T-helper 2 cell treated with Interferon-gamma antibody and Interleukin-4, amounts not matched to agents 5 μg/mL and 100 μg/mL, for 36 hours (primary cell): ENCODE measurements around the gene BST2.
"Not testable (repeated sequence)": the region's sequence is repeated elsewhere in the genome, so short reads cannot be mapped to it uniquely, and the experiment has no call there.

Experiments
- DNase-seq: peaks from one replicate; pipeline ENCODE4 v3.0.0; 2021; ENCODE audit warnings: low spot score
- H3K27ac Mint-ChIP-seq: one replicate; pipeline ENCODE4 v1.8.0; 2021; ENCODE audit warnings: mild to moderate bottlenecking, mixed read lengths
- H3K27me3 Mint-ChIP-seq: one replicate; pipeline ENCODE4 v1.8.0; 2021; ENCODE audit warnings: low read depth, mixed read lengths
- H3K36me3 Mint-ChIP-seq: one replicate; pipeline ENCODE4 v1.8.0; 2021; ENCODE audit warnings: low read depth, mixed read lengths
- H3K4me1 Mint-ChIP-seq: one replicate; pipeline ENCODE4 v1.8.0; 2021; ENCODE audit warnings: low read depth, mixed read lengths
- H3K4me3 Mint-ChIP-seq: one replicate; pipeline ENCODE4 v1.8.0; 2022; ENCODE audit warnings: mild to moderate bottlenecking, moderate library complexity, mixed read lengths
- H3K9me3 Mint-ChIP-seq: one replicate; pipeline ENCODE4 v1.8.0; 2021; ENCODE audit warnings: mixed read lengths

BST2 gene

GRCh38 chr19:17389957-17390664, 15.3 kb downstream of the BST2 start:
- H3K27ac Mint-ChIP-seq: no peak overlapping the region

GRCh38 chr19:17389288-17389687, 16.1 kb downstream of the BST2 start:
- H3K4me3 Mint-ChIP-seq: no peak overlapping the region
- peaks cover 18% of the 10 kb centered on the region for H3K27me3 Mint-ChIP-seq
- H3K4me1 Mint-ChIP-seq: peaks cover 9% of the 10 kb centered on the region
- H3K27ac Mint-ChIP-seq: no peak overlapping the region
- H3K9me3 Mint-ChIP-seq: peaks cover 4% of the 10 kb centered on the region
- DNase-seq: no peak
- no peaks in the 10 kb centered on the region for H3K36me3 Mint-ChIP-seq

More at GRCh38 chr19:17389957-17390664, 15.3 kb downstream of the BST2 start:
- Mint-ChIP-seq H3K4me1 (peaks cover 13% of the 10 kb centered on the region), H3K36me3 (peaks cover 2% of the 10 kb centered on the region), H3K9me3 (peaks cover 4% of the 10 kb centered on the region), H3K4me3 (peak overlapping the region; percentile 93), H3K27me3 (peaks cover 18% of the 10 kb centered on the region)
- no peak for DNase-seq

DNA sequence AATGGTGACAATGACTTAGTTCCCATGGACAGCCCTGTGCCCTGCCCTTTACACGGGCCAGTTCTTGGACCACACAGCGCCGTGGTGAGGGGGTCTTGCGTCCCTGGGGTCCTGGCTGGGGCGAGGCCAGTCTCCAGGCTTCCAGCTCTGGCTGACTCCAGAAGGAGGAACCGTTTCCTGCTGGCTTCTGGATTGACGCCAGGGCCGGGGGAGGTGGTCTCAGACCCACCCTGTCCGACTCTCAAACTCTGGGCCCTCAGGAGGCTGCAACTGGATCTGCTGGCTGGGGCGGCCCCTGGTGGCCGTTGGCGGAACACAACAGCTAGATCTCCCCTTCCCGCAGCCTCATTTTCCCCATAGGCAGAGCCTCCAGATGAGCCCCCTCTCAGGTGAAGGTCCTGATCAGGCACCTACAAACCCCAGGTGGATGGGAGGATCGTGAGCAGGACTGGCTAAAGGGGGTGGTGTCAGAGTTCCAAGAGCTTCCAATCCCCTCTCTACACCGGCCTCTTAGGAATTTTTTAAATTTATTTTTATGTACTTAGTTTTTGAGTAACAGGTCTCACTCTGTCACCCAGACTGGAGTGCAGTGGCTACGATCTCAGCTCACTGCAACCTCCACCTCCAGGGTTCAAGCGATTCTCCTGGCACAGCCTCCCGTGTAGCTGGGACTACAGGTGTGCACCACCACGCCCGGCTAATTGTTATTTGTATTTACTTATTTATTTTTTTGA, 19.4 kb downstream of the BST2 start:
- peak; percentile 50 for DNase-seq
- H3K9me3 Mint-ChIP-seq: peaks cover 4% of the 10 kb centered on the region

GRCh38 chr19:17380426-17381138, 24.8 kb downstream of the BST2 start:
- H3K4me1 Mint-ChIP-seq: peaks cover 6% of the 10 kb centered on the region
- no peak for DNase-seq
- no peak overlapping the region for H3K27ac Mint-ChIP-seq
- H3K9me3 Mint-ChIP-seq: peaks cover 7% of the 10 kb centered on the region
- peaks cover 3% of the 10 kb centered on the region for H3K36me3 Mint-ChIP-seq
- no peak overlapping the region for H3K4me3 Mint-ChIP-seq
- H3K27me3 Mint-ChIP-seq: no peaks in the 10 kb centered on the region

More for the DNA sequence above, 19.4 kb downstream of the BST2 start:
- H3K36me3 Mint-ChIP-seq: no peaks in the 10 kb centered on the region
- H3K4me1 Mint-ChIP-seq: peaks cover 9% of the 10 kb centered on the region
- no peak overlapping the region for H3K4me3 Mint-ChIP-seq
- H3K27me3 Mint-ChIP-seq: peaks cover 18% of the 10 kb centered on the region
- H3K27ac Mint-ChIP-seq: no peak overlapping the region

DNA sequence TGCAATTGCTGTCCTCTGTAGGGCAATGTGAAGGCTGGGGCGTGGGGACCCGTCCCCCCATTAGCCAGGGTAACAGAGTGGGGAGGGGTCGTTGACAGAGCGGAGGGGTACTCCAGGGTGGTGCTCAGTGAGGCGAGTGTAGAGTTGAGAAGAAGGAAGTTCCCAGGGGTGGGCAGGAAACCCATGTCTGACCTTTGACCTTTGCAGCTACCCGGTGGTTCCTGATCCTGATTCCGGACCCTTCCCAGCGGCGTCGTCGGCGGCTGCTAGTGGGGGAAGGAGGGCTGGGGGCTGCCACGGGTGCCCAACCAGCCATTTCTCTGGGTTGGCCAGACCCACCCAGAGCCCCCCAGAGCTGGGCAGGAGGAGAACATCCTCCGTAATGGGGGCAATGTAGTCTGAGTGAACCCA, 26.2 kb downstream of the BST2 start:
- H3K9me3 Mint-ChIP-seq: peaks cover 7% of the 10 kb centered on the region
- DNase-seq: no peak
- H3K27me3 Mint-ChIP-seq: no peaks in the 10 kb centered on the region
- peaks cover 3% of the 10 kb centered on the region for H3K36me3 Mint-ChIP-seq
- peaks cover 6% of the 10 kb centered on the region for H3K4me1 Mint-ChIP-seq
- no peak overlapping the region for H3K27ac Mint-ChIP-seq
- no peak overlapping the region for H3K4me3 Mint-ChIP-seq

GRCh38 chr19:17378271-17378670, 27.2 kb downstream of the BST2 start:
- DNase-seq: no peak
- peaks cover 7% of the 10 kb centered on the region for H3K9me3 Mint-ChIP-seq
- peaks cover 6% of the 10 kb centered on the region for H3K4me1 Mint-ChIP-seq
- H3K4me3 Mint-ChIP-seq: no peak overlapping the region
- no peaks in the 10 kb centered on the region for H3K27me3 Mint-ChIP-seq
- H3K36me3 Mint-ChIP-seq: peaks cover 3% of the 10 kb centered on the region
- H3K27ac Mint-ChIP-seq: no peak overlapping the region

DNA sequence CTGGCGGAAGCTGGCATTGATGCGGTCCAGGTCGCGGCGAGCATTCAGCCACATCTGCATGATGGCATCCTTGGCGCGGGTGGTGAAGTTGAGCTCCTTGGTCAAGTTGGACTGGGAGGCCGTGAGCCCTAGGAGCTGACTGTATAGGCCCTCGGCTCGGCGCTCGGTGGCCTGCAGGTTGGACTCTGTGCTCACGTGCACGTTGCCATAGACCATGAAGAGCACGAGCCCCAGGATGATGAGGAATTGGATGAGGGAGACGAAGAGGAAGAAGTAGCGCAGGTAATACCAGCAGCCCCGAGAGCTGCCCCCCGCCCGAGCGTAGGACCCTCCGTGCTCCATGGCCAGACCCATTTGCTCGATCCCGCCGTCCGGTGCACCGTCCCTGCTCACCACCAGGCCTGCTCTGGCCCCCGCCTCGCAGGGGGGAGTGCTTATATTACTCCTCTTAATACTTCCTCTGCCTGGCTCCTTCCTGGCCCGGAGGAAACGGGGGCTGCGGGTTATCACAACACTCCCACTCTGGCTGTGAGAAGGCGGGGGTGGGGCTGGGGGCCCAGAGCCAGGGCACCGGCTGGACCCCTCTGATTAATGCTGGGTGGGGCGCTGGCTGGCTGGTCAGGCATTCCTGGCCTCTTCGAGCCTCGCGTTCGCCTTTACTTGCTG, 28.4 kb downstream of the BST2 start, which contains the start of gene PLVAP:
Gene PLVAP (minus strand): TSS at position 408 of the 666 bp plus-strand sequence. CDS start 54 bp downstream, at position 354.
- Mint-ChIP-seq H3K27ac (no peak within 1 kb of the TSS), H3K4me1 (peaks cover under 1% of the 10 kb centered on the region), H3K27me3 (no peaks in the 10 kb centered on the region), H3K36me3 (peaks cover 3% of the 10 kb centered on the region), H3K4me3 (no peak within 1 kb of the TSS), H3K9me3 (peaks cover 7% of the 10 kb centered on the region)
- no peak for DNase-seq

DNA sequence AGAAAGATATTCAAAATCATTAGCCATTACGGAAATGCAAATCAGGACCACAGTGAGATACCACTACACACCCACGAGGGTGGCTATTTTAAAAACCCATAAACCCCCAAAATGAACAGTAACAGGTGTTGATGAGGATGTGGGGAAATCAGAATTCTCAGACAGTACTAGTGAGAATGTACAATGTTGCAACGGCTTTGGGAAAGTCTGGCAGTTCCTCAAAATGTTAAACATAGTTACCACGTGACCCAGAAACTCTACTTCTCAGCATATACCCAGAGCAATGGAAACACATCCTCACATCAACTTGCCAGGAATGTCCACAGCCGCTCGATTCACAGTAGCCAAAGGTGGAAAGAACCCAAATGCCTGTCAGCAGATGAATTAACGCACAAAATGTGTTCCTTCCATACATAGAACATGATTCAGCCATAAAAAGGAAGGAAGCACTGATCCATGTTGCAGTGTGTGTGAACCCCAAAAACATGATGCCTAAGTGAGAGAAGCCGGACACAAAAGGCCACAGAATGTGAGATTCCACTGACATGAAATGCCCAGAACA, 35.3 kb downstream of the BST2 start:
- Mint-ChIP-seq H3K4me1 (no peaks in the 10 kb centered on the region), H3K27me3 (peaks cover 4% of the 10 kb centered on the region), H3K9me3 (no peaks in the 10 kb centered on the region), H3K36me3 (no peaks in the 10 kb centered on the region), H3K4me3 (no peak overlapping the region), H3K27ac (no peak overlapping the region)
- no peak for DNase-seq

DNA sequence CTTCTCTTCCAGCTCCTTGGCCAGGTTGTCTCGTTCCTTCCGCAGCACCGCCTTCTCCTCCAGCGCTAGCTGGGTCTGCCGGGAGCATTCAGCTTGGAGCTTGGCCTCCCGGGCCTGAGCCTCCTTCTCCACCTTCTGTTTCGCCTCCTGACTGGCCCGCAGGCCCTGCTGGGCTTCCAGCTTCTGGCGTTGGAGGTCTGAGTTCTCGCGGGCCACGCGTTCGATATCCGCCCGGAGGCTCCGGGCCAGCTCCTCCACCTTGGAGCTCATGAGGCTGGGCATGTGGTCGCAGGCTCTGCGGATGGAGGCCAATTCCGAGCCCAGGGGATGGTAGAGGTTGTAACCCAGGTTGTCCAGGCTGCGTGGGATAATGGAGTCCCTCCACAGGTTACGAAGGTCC, 40.1 kb downstream of the BST2 start:
- Mint-ChIP-seq H3K36me3 (no peaks in the 10 kb centered on the region), H3K27ac (no peak overlapping the region), H3K9me3 (no peaks in the 10 kb centered on the region), H3K27me3 (peaks cover 2% of the 10 kb centered on the region), H3K4me3 (no peak overlapping the region), H3K4me1 (no peaks in the 10 kb centered on the region)
- no peak for DNase-seq

- H3K27me3 Mint-ChIP-seq, H3K27ac Mint-ChIP-seq, H3K9me3 Mint-ChIP-seq, H3K4me3 Mint-ChIP-seq, DNase-seq, H3K4me1 Mint-ChIP-seq, H3K36me3 Mint-ChIP-seq: not testable (repeated sequence)
These were observed 41.4 kb downstream of the BST2 start for GRCh38 chr19:17363852-17364605.

DNA sequence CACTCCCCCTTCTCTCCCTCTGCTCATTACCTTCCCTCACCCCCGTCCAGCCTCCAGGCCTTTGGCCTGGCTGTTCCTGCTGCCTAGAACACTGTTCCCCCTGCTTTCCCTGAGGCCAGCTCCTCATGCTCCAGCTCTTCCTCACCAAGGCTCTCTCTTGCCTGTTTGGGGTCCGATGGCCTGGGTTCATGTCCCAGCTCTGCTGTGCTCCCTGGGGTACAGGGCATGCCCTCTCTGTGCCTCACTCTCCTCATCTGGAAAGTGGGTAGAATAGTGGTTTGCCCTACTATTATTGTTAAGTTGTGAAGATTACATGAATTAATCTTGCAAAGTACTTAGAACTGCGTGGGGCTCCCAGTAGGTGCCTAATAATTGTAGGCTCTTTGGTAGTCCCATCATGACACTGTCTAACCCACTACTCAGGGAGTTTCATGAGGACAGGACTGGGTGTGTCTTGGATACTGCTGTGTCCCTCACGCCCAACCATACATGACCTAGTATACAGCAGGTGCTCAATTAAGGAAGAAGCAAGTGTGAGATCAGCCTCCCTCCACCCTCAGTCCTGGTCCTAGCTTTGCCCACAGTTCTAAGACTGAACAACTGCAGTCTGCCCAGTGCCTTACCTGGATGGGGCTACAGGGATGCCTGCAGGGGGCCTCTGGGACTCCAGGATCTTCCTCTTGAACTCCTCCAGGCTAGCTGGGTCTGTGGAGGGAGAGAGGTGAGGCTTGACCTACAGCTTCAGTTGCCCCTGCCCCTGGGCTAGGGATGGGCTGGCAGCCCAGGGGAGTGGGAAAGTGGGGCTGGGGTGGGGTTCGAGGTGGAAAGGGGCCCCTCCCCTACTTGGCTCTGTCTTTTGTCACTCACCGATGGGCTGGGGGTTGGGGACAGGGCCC, 45.3 kb downstream of the BST2 start:
- Mint-ChIP-seq H3K4me1 (no peaks in the 10 kb centered on the region), H3K36me3 (no peaks in the 10 kb centered on the region), H3K27me3 (no peaks in the 10 kb centered on the region), H3K27ac (no peak overlapping the region), H3K4me3 (no peak overlapping the region), H3K9me3 (no peaks in the 10 kb centered on the region)
- DNase-seq: no peak

DNA sequence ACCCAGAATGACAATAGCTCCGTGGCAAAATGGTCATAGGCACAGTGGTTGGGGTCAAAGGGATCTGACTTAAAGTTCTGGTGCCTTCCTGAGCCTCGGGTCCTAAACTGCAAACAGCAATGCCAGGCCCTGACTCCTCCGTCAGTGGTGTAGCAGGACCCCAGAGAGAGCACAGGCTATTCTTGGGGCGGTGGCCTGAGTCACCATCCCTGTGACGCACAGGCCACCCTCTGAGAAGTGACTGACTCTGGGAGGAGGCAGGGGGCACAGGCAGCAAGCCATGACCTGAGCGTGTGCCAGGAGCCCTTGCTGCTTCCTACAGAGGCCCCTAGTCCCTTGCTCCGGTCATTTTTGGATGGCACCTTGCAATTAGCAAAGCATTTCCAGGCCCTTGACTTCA, 47.0 kb downstream of the BST2 start:
- Mint-ChIP-seq H3K36me3 (no peaks in the 10 kb centered on the region), H3K4me3 (no peak overlapping the region), H3K27me3 (no peaks in the 10 kb centered on the region), H3K4me1 (no peaks in the 10 kb centered on the region), H3K9me3 (no peaks in the 10 kb centered on the region), H3K27ac (no peak overlapping the region)
- DNase-seq: no peak
